HepG2 (cell line): ENCODE results near the gene LRRC10B. TPM values are rescaled to one million over a fixed set of nuclear protein-coding genes. Genes with fewer than 3 reads are reported as not detected.

Experiments
- ATF7 ChIP-seq, 2 experiments: fragments of 450-650 bp in 1 of 2; sonication (generic) in 1 of 2; formaldehyde crosslinking in 1 of 2; IDR thresholded peaks; 2 replicates each; pipeline versions ENCODE4 v1.4.0 to v1.6.1; 2016 to 2020; ENCODE audit warnings: antibody characterized with exemption in 1 of 2, mild to moderate bottlenecking in 1 of 2, missing genetic modification reagents in 1 of 2
- CEBPG ChIP-seq: IDR thresholded peaks from 2 replicates; pipeline ENCODE4 v1.6.1; 2016
- CREB1 ChIP-seq, 2 experiments: fragments of 450-650 bp in 1 of 2; IDR thresholded peaks; 2 replicates each; pipeline ENCODE4 v1.6.1; 2016 to 2017; ENCODE audit warnings: control low read depth in 1 of 2, mild to moderate bottlenecking in 1 of 2, missing compliant biosample characterization in 1 of 2, missing genetic modification characterization in 1 of 2
- CREBL2 ChIP-seq: sonication (generic); formaldehyde crosslinking; IDR thresholded peaks from 2 replicates; pipeline ENCODE4 v1.8.1; 2023; ENCODE audit warnings: missing genetic modification reagents, mild to moderate bottlenecking, borderline replicate concordance
- DMTF1 ChIP-seq: sonication (generic); formaldehyde crosslinking; IDR thresholded peaks from 2 replicates; pipeline ENCODE4 v1.4.0; 2020; ENCODE audit warnings: mild to moderate bottlenecking, missing genetic modification reagents
- FLYWCH1 ChIP-seq: sonication (generic); formaldehyde crosslinking; IDR thresholded peaks from 2 replicates; pipeline ENCODE4 v1.8.1; 2023; ENCODE audit warnings: mild to moderate bottlenecking, missing genetic modification reagents
- HOXA5 ChIP-seq: sonication (generic); formaldehyde crosslinking; IDR thresholded peaks from 2 replicates; pipeline ENCODE4 v1.4.0; 2020; ENCODE audit warnings: missing genetic modification reagents
- ISL2 ChIP-seq: sonication (generic); formaldehyde crosslinking; IDR thresholded peaks from 2 replicates; pipeline ENCODE4 v1.5.0; 2020; ENCODE audit warnings: missing genetic modification reagents
- NR0B2 ChIP-seq: sonication (generic); formaldehyde crosslinking; IDR thresholded peaks from 2 replicates; pipeline ENCODE4 v1.4.0; 2020; ENCODE audit warnings: mild to moderate bottlenecking, missing genetic modification reagents
- NR2C2 ChIP-seq: sonication (generic); formaldehyde crosslinking; IDR thresholded peaks from 2 replicates; pipeline ENCODE4 v1.4.0; 2020; ENCODE audit warnings: missing genetic modification reagents, mild to moderate bottlenecking, moderate library complexity, borderline replicate concordance
- PAF1 ChIP-seq: IDR thresholded peaks from 2 replicates; pipeline ENCODE4 v1.6.1; 2016; ENCODE audit warnings: missing genetic modification reagents, missing compliant biosample characterization
- POLR2A ChIP-seq, 2 experiments: IDR thresholded peaks; 2 replicates each; pipeline ENCODE4 v1.6.1; 2011; ENCODE audit warnings: low read depth in 2 of 2, low read length in 2 of 2, mild to moderate bottlenecking in 1 of 2, moderate library complexity in 1 of 2; ENCODE audit not compliant: insufficient read depth in 1 of 2
- PREB ChIP-seq: sonication (generic); formaldehyde crosslinking; IDR thresholded peaks from 2 replicates; pipeline ENCODE4 v1.4.0; 2020; ENCODE audit warnings: missing genetic modification reagents
- RNF219 ChIP-seq: sonication (generic); formaldehyde crosslinking; IDR thresholded peaks from 2 replicates; pipeline ENCODE4 v1.5.0; 2020; ENCODE audit warnings: mild to moderate bottlenecking, missing genetic modification reagents
- RXRA ChIP-seq: sonication (generic); formaldehyde crosslinking; IDR thresholded peaks from 2 replicates; pipeline ENCODE4 v1.5.1; 2020; ENCODE audit warnings: missing genetic modification reagents
- STAG1 ChIP-seq: sonication (generic); formaldehyde crosslinking; IDR thresholded peaks from 2 replicates; pipeline ENCODE4 v1.4.0; 2020; ENCODE audit warnings: missing genetic modification reagents
- ZBTB8A ChIP-seq: sonication (generic); formaldehyde crosslinking; IDR thresholded peaks from 2 replicates; pipeline ENCODE4 v1.4.0; 2020; ENCODE audit warnings: mild to moderate bottlenecking, low read depth, missing genetic modification reagents, borderline replicate concordance
- ZNF274 ChIP-seq: sonication (generic); formaldehyde crosslinking; IDR thresholded peaks from 2 replicates; pipeline ENCODE4 v1.5.1; 2020; ENCODE audit warnings: mild to moderate bottlenecking, missing genetic modification reagents
- ZNF362 ChIP-seq: sonication (generic); formaldehyde crosslinking; IDR thresholded peaks from 2 replicates; pipeline ENCODE4 v1.4.0; 2020; ENCODE audit warnings: missing genetic modification reagents, mild to moderate bottlenecking, borderline replicate concordance
- ZNF550 ChIP-seq: sonication (generic); formaldehyde crosslinking; IDR thresholded peaks from 2 replicates; pipeline ENCODE4 v1.4.0; 2020; ENCODE audit warnings: mild to moderate bottlenecking, missing genetic modification reagents, borderline replicate concordance
- ZNF558 ChIP-seq: sonication (generic); formaldehyde crosslinking; IDR thresholded peaks from 2 replicates; pipeline ENCODE4 v1.9.0; 2022; ENCODE audit warnings: mild to moderate bottlenecking, missing genetic modification reagents, borderline replicate concordance
- ZNF567 ChIP-seq: sonication (generic); formaldehyde crosslinking; IDR thresholded peaks from 2 replicates; pipeline ENCODE4 v1.8.1; 2023; ENCODE audit warnings: mild to moderate bottlenecking, missing genetic modification reagents, borderline replicate concordance
- polyA plus RNA-seq, 8 experiments: library from polyadenylated mRNA; depleted of rRNA in 3 of 8; stranded (reverse) in 7 of 8; unstranded in 1 of 8; fragments of >200 nt; fragmentation: Illumina TruSeq in 4 of 8; extraction: Trizol in 4 of 8; gene quantifications; 2 replicates each; pipeline versions ENCODE4 v1.2.1 to v1.2.3, GENCODE V29; 2011 to 2016; ENCODE audit warnings: low read depth in 4 of 8, missing spikeins in 1 of 8, mixed read lengths in 1 of 8; ENCODE audit not compliant: insufficient read depth in 1 of 8
- total RNA-seq, 5 experiments: library from RNA; depleted of rRNA; stranded (reverse); fragments of >200 nt; fragmentation: Illumina TruSeq; extraction: Trizol; gene quantifications; 2 replicates each; pipeline ENCODE4 v1.2.3, GENCODE V29; 2016; ENCODE audit warnings: low read depth in 1 of 5

LRRC10B gene
- total and polyA plus RNA-seq, 2 of the 13 experiments (the other 11 are each of a cell fraction or from before 2014, with no cell fraction given) = not detected

GRCh38 chr11:61488651-61489291 is 19.8 kb upstream of the LRRC10B start (continued):
- TF ChIP-seq NR0B2 (CRISPR knock-in tag) (no peak), PAF1 (CRISPR knock-in tag) (no peak), RXRA (CRISPR knock-in tag) (peak; percentile 56; the same call in 1 of the 2 replicates), ZNF362 (0 out of 2 replicates have a peak, but pooled peaks have one; percentile 12), POLR2A (IDR thresholded peaks at IDR 0.05; ENCODE audit: insufficient read depth in 1 of 2, low read depth in 2 of 2, low read length in 2 of 2) (peak in 1 of 2 experiments; percentile 49; a peak in 1 of 4 replicates), ZBTB8A (no peak), ZNF274 (no peak; the same call in 1 of the 2 replicates), ISL2 (CRISPR knock-in tag) (no peak), NR2C2 (peak; percentile 58; the same call in 1 of the 2 replicates), PREB (CRISPR knock-in tag) (no peak), FLYWCH1 (no peak), CREB1 (IDR thresholded peaks at IDR 0.05) (no peak), CREB1 (CRISPR knock-in tag; IDR thresholded peaks at IDR 0.05) (peak; percentile 35; the same call in 1 of the 2 replicates), CREBL2 (no peak), ZNF567 (CRISPR knock-in tag) (no peak), ZNF558 (CRISPR knock-in tag) (peak; percentile 81; the same call in 1 of the 2 replicates), ZNF550 (CRISPR knock-in tag) (no peak), DMTF1 (CRISPR knock-in tag) (no peak), HOXA5 (CRISPR knock-in tag) (no peak), CEBPG (CRISPR knock-in tag) (peak; percentile 62), STAG1 (no peak), ATF7 (IDR thresholded peaks at IDR 0.05) (no peak), ATF7 (CRISPR knock-in tag; IDR thresholded peaks at IDR 0.05) (no peak), RNF219 (CRISPR knock-in tag) (no peak)
